Head of caudate nucleus (tissue), 42 donors: ENCODE measurements around the gene CAMK2G.
"Not testable (repeated sequence)": the region's sequence is repeated elsewhere in the genome, so short reads cannot be mapped to it uniquely, and the experiment has no call there.

Experiments
- DNase-seq, 42 donors: peaks; one replicate each; pipeline versions ENCODE4 v3.0.0 to v3.0.0-alpha.2; 2020 to 2021; ENCODE audit warnings: mixed read lengths in 7 of 42
- intact Hi-C: fragments of 100-400 bp; cut with DNase I; formaldehyde crosslinking; loops from one replicate; pipeline ENCODE4 v1.15.0; 2022

Gene CAMK2G

GRCh38 chr10:73790886-73791625 is 83.3 kb downstream of the CAMK2G start:
- peak in 1 of 42 donors; percentile 6 for DNase-seq
- intact Hi-C loops: no loop called here

DNA sequence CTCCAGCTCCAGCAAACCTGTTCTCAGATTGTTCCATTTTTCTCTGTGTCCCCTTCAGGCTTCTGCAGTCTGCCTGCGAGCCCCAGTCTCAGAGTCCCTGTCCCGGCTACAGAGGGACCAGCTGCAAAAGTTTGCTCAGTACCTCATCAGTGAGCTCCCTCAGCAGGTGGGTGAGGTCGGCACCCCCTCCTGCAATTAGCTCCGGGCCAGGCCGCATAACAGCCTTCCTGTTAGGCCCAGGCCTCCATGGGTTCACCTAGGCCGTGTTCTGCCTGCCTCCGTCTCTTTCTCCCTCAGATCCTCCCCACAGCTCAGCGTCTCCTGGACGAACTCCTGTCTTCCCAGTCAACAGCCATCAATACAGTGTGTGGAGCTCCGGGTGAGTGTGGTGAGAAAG is 84.7 kb downstream of the CAMK2G start:
- DNase-seq: no peak
- intact Hi-C loops: no loop called here

- peak in 1 of 42 donors; percentile 10 for DNase-seq
- intact Hi-C loops: no loop called here
Measured at GRCh38 chr10:73788864-73789658, 85.3 kb downstream of the CAMK2G start.

DNA sequence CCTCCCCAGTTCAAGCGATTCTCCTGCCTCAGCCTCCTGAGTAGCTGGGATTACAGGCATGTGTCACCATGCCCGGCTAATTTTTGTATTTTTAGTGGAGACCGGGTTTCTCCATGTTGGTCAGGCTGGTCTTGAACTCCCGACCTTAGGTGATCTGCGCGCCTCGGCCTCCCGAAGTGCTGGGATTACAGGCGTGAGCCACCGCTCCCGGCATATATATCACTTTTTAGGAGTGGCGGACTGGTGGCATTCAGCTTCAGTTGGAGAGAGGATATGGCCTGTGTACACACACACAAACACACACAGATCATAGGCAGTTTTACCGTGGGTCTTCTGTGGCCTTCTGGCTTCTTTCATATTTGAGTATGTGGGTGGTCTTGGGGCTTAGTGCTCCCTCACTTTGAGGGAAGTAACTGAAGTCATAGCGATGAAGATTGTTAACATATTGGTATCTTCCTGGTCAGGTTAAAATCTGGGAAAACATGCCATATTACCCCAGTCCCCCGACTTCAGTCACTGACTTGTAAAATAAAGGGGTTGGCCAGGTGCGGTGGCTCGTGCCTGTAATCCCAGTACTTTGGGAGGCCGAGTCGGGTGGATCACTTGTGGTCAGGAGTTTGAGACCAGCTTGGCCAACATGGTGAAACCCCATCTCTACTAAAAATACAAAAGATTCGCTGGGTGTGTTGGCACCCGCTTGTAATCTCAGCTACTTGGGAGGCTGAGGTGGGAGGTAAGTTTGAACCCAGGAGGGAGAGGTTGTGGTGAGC is 87.1 kb downstream of the CAMK2G start:
- peak in 1 of 42 donors; percentile 8 for DNase-seq
- intact Hi-C loops: not testable (repeated sequence)

- no peak for DNase-seq
- intact Hi-C loops: no loop called here
Measured at GRCh38 chr10:73786512-73786885, 87.9 kb downstream of the CAMK2G start.

GRCh38 chr10:73785721-73786511 is 88.4 kb downstream of the CAMK2G start:
- peak in 31 of 42 donors; percentile 14 to 66 (median 43) for DNase-seq
- intact Hi-C loops: loop anchor here (1.0 kb wide), 1 partner anchor 25 kb away; the partner anchor contains the start of gene NDST2

- DNase-seq: peak; percentile 84 to 98 (median 94)
- intact Hi-C loops: loop anchor here (1.0 kb wide), 1 partner anchor 26 kb away; the partner anchor contains the start of gene NDST2
Measured at GRCh38 chr10:73785211-73785720, 89.1 kb downstream of the CAMK2G start, which contains the start of gene ZSWIM8. ZSWIM8 (plus strand) TSS chr10:73785606; CDS start chr10:73785879, 273 bp downstream.

GRCh38 chr10:73782749-73783085 is 91.6 kb downstream of the CAMK2G start:
- intact Hi-C loops: loop anchor here (5.0 kb wide), 1 partner anchor 40 kb away; the partner anchor contains the start of gene SEC24C
- no peak for DNase-seq

GRCh38 chr10:73781879-73782748 is 92.2 kb downstream of the CAMK2G start, which contains the start of gene CHCHD1:
CHCHD1 (plus strand) TSS chr10:73782048; CDS start chr10:73782076, 28 bp downstream.
- peak; percentile 88 to 98 (median 95) for DNase-seq
- intact Hi-C loops: loop anchor here (5.0 kb wide), 1 partner anchor 40 kb away; the partner anchor contains the start of gene SEC24C

DNA sequence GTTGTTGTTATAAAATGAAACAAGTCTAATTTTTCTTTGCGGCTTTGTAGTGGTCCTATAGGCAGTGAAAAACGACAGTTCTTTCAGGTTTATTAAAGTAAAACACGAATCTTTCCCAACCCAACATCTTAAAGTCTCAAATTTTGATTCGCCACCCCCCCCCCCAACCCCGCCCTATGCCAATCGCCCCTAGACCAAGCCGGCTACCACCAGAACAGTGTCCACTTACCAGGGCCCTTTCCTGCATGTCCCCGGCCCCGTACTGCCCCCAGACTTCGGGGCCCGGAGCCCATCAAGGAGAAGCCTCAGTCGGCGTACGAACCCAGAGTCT is 92.8 kb downstream of the CAMK2G start:
- intact Hi-C loops: loop anchor here (5.0 kb wide), 1 partner anchor 39 kb away; the partner anchor contains the start of gene SEC24C
- no peak for DNase-seq

DNA sequence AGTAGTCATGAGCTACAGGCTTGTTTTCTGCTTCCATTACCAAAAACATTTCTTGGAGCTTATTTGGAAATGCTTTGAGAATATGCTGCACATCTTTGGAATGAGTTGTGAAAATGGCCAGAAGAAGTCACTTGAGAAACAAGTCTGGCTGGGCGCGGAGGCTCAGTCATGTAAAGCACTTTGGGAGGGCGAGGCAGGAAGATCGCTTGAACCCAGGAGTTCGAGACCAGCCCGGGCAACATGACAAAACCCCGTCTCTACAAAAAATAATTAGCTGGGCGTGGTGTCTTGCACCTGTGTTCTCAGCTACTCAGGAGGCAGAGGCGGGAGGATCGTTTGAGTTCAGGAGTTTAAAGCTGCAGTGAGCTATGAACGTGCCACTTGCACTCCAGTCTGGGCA is 93.4 kb downstream of the CAMK2G start:
- no peak for DNase-seq
- intact Hi-C loops: loop anchor here (5.0 kb wide), 1 partner anchor 39 kb away; the partner anchor contains the start of gene SEC24C

GRCh38 chr10:73780301-73780700 is 94.1 kb downstream of the CAMK2G start:
- DNase-seq: no peak
- intact Hi-C loops: loop anchor here (5.0 kb wide), 1 partner anchor 38 kb away; the partner anchor contains the start of gene SEC24C

GRCh38 chr10:73779539-73780197 is 94.7 kb downstream of the CAMK2G start:
- no peak for DNase-seq
- intact Hi-C loops: loop anchor here (5.0 kb wide), 1 partner anchor 37 kb away; the partner anchor contains the start of gene SEC24C

DNA sequence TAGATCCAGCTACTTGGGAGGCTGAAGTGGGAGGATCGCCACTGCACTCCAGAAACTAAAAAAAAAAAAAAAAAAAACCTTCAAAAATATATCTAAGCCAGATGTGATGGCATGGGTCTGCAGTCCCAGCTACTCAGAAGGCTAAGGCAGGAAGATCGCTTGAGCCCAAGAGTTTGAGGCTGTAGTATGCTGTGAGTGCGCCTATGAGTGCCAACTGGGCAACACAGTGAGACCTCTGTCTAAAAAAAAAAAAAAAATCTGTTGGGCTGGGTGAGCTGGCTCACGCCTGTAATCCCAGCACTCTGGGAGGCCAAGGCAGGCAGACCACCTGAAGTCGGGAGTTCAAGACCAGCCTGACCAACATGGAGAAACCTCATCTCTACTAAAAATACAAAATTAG is 95.3 kb downstream of the CAMK2G start:
- no peak for DNase-seq
- intact Hi-C loops: no loop called here

GRCh38 chr10:73774637-73775036 is 99.7 kb downstream of the CAMK2G start:
- intact Hi-C loops: no loop called here
- DNase-seq: no peak

GRCh38 chr10:73773152-73773879 is 101.0 kb downstream of the CAMK2G start:
- intact Hi-C loops: no loop called here
- DNase-seq: peak in 18 of 42 donors; percentile 11 to 53 (median 26)
